HT-29 (cell line): Measurements from ENCODE around the gene DNAH8. TPM values are rescaled to one million over a fixed set of nuclear protein-coding genes. Genes with fewer than 3 reads are reported as not detected.
"Not testable (repeated sequence)": the region's sequence is repeated elsewhere in the genome, so short reads cannot be mapped to it uniquely, and the experiment has no call there.

ENCODE experiments used
- DNase-seq: peaks from one replicate; pipeline ENCODE4 v3.0.0-alpha.2; 2015; ENCODE audit warnings: low spot score
- total RNA-seq: library from RNA; depleted of rRNA; stranded (reverse); fragments of >200 nt; shearing (Covaris generic); gene quantifications from 2 replicates; pipeline ENCODE4 v1.2.3, GENCODE V29; 2014; rRNA removed

DNAH8 gene
- under 0.01 TPM in 1 of 2 replicates, not detected in the other for total RNA-seq

GRCh38 chr6:38715016-38715689, at the start of gene DNAH8:
TSS of gene DNAH8 (plus strand) at chr6:38715311. CDS start at chr6:38722810, 7,499 bp downstream.
- no peak for DNase-seq

- peak; percentile 74 for DNase-seq
These were observed 43.1 kb upstream of the DNAH8 start for GRCh38 chr6:38671885-38672467.

GRCh38 chr6:38673397-38674165, 41.5 kb upstream of the DNAH8 start:
- DNase-seq: no peak

- DNase-seq: no peak
These were observed 38.7 kb upstream of the DNAH8 start for GRCh38 chr6:38676236-38676973.

- DNase-seq: no peak
These were observed 38.1 kb upstream of the DNAH8 start for GRCh38 chr6:38676974-38677544.

GRCh38 chr6:38678178-38678760, 36.8 kb upstream of the DNAH8 start:
- no peak for DNase-seq

- no peak for DNase-seq
These were observed 35.4 kb upstream of the DNAH8 start for GRCh38 chr6:38679668-38680067.

GRCh38 chr6:38681850-38682249, 33.3 kb upstream of the DNAH8 start:
- no peak for DNase-seq

GRCh38 chr6:38684237-38684636, 30.9 kb upstream of the DNAH8 start:
- DNase-seq: no peak

GRCh38 chr6:38684904-38685303, 30.2 kb upstream of the DNAH8 start:
- DNase-seq: no peak

- DNase-seq: no peak
These were observed 28.7 kb upstream of the DNAH8 start for GRCh38 chr6:38686270-38687042.

- DNase-seq: no peak
These were observed 28.1 kb upstream of the DNAH8 start for GRCh38 chr6:38687043-38687353.

- DNase-seq: no peak
These were observed 27.6 kb upstream of the DNAH8 start for GRCh38 chr6:38687549-38687948.

- no peak for DNase-seq
These were observed 26.5 kb upstream of the DNAH8 start for GRCh38 chr6:38688579-38689087.

GRCh38 chr6:38695227-38695900, 19.7 kb upstream of the DNAH8 start:
- no peak for DNase-seq

- no peak for DNase-seq
These were observed 19.2 kb upstream of the DNAH8 start for GRCh38 chr6:38695933-38696332.

- no peak for DNase-seq
These were observed 18.8 kb upstream of the DNAH8 start for GRCh38 chr6:38696345-38696744.

GRCh38 chr6:38697846-38698245, 17.3 kb upstream of the DNAH8 start:
- DNase-seq: no peak

GRCh38 chr6:38699702-38700101, 15.4 kb upstream of the DNAH8 start:
- DNase-seq: not testable (repeated sequence)

GRCh38 chr6:38701551-38701950, 13.6 kb upstream of the DNAH8 start:
- DNase-seq: no peak
